ENCODE results near the gene CORO7. TPM values are rescaled to one million over a fixed set of nuclear protein-coding genes. Genes with fewer than 3 reads are reported as not detected.
A peak's percentile ranks its signal among the peaks of the same experiment; 100 is the strongest.

The CORO7 gene
- total RNA-seq, 2 donors from 2014 or later = 88.6 to 105 TPM

DNA sequence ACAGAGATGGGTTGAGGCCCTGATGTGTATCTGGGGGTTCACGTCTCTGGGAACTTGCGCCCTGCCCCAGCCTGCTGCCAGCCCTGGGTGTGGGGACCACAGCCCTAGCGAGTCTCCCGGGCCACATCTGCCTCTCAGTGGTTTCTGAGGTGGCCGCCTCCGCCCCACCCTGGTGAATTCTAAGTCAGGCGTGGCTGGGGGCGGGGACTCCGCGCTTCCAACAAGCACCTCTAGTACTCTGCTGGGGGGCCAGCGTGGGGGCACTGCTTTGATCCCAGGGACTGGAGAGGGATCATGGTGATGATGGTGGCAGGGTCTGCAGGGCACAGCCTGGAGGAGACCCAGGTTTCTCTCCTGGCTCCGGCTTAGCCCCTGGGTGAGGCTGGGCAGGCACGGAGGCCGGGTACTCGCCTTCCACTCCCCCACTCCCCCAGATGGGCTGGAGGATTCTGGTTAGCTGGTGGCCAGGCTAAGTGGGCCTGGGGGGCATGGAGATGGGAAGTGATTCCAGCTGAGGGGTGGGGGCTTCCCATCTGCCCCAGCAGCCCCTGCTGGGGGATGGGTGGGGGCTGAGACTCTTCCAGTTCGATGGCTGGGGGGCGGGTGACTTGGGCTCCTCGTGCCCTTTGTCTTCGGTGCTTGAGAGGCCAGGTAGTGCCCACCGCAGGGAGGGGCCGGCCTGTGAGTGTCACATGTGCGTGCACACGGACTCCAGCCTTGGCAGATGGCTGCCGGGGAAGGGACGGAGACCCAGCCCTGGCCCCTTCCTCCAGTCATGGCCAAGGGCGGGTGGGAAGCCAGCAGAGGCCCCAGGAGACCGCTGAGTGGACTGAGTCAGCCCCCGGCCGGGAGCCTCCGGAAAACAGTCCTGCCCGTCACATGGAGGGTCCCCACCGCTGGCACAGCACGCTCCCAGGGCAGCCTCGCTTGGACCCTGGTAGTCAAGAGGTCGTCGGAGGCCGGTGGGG is 96.7 kb downstream of the CORO7 start:
- Mint-ChIP-seq H3K9me3 (no peaks in the 10 kb centered on the region), H3K27me3 (ENCODE audit: low read depth) (peaks cover 4% of the 10 kb centered on the region), H3K27ac (no peak overlapping the region), H3K36me3 (ENCODE audit: insufficient read depth in 2 of 2) (no peaks in the 10 kb centered on the region), H3K4me3 (no peak overlapping the region), H3K4me1 (ENCODE audit: low read depth) (peaks cover 15% of the 10 kb centered on the region)
- peak; percentile 63 to 75 for ATAC-seq (replicated peaks in 1 of 2)
- peak; percentile 70 to 75 for DNase-seq

DNA sequence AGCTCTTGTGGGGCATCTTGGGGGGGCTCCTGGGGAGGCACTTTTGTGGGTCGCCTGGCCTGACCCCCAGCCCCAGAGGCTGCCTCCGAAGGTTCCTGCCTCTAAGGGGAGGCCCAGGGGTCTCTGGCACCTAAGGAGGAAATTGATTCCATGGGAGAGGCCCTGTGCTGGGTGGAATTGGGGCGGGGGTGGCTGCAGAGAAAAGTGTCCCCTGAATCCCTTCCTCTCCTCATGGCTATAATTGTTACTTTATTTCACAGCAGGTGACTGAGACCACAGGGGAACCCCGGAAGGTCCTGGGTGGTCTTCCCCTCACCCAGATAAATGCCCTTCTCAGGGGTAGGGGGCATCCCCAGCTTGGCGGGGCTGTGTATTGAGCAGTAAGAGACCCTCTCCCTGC is 97.4 kb downstream of the CORO7 start:
- Mint-ChIP-seq H3K4me3 (no peak overlapping the region), H3K27me3 (ENCODE audit: low read depth) (peaks cover 12% of the 10 kb centered on the region), H3K36me3 (ENCODE audit: insufficient read depth in 2 of 2) (peaks cover 0 to 4% of the 10 kb centered on the region in 2 donors), H3K9me3 (no peaks in the 10 kb centered on the region), H3K4me1 (ENCODE audit: low read depth) (peaks cover 22% of the 10 kb centered on the region), H3K27ac (no peak overlapping the region)
- ATAC-seq (replicated peaks in 1 of 2) = no peak
- no peak for DNase-seq

DNA sequence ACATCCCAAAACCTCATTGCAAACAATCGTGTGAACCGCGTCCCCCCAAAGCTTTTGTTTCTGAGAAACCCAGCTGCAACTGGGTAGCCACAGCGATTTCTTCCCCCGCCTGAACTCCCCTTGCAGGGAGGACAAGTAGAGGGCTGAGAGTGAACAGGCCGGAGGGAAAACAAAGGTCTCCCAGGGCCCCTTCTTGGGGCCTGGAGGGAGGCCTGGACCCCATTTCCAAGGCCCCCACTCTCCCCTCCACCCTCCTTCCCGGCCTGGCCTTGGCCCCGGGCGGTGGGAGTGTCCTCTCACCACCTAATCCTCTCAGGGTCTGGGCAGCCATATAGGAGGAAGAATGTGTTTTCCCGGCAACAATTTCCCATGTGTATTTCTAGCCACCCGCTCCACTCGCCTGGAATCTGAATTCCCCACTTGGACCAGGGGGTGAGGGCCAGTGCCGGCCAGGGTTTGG is 97.9 kb downstream of the CORO7 start:
- Mint-ChIP-seq H3K4me1 (ENCODE audit: low read depth) (peaks cover 24% of the 10 kb centered on the region), H3K27me3 (ENCODE audit: low read depth) (peaks cover 17% of the 10 kb centered on the region), H3K27ac (no peak overlapping the region), H3K36me3 (ENCODE audit: insufficient read depth in 2 of 2) (peaks cover 0 to 4% of the 10 kb centered on the region in 2 donors), H3K9me3 (no peaks in the 10 kb centered on the region), H3K4me3 (no peak overlapping the region)
- ATAC-seq (replicated peaks in 1 of 2) = no peak
- DNase-seq = no peak

DNA sequence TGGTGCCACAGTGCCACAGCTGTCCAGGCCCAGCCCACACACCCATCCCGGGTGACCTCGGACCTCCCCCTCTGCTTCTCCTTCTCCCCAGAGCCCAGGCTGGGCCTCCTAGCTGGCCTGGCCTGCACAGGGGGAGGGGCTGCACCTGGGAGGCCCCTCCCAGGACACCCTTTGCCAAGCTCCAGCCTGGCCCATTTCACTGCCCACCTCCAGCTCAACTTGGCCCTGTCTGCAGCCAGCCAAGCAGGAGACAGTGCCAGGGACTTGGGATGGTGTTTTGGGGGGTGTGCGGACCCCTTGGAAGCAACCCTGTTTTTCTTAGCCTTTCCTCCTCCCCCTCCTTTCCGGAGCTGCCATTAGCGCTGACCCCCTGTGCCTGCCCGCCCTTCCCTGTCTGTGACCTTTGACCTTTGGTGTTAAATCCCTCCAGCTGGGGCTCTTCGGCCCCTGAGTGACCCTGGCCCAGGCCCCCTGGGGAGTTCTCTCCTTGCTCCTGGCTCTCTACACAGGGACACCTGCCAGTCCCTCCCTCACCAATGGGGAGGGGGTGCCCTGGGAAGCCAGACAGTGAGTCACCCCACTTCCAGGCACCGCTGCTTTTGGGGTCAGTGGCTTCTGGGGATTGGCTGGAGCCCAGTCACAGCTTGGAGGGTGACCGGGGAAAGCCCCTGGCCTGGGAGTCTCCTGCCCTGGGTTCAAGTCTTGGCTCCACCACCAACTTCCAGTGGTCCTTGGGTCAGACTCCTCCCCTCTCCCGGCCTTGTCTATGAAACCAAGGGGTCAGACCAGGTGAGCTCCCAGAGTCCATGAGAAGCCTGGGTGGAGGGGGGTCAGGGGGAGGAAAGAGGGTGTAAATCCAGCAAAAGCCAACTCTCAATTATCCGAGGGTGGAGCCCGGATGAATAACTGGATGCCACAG is 98.6 kb downstream of the CORO7 start:
- Mint-ChIP-seq H3K27ac (no peak overlapping the region), H3K27me3 (ENCODE audit: low read depth) (peaks cover 19% of the 10 kb centered on the region), H3K4me3 (peak overlapping the region in 1 of 2 donors; percentile 60), H3K9me3 (no peaks in the 10 kb centered on the region), H3K4me1 (ENCODE audit: low read depth) (peaks cover 24% of the 10 kb centered on the region), H3K36me3 (ENCODE audit: insufficient read depth in 2 of 2) (peaks cover 0 to 4% of the 10 kb centered on the region in 2 donors)
- ATAC-seq (replicated peaks in 1 of 2) = no peak
- no peak for DNase-seq

DNA sequence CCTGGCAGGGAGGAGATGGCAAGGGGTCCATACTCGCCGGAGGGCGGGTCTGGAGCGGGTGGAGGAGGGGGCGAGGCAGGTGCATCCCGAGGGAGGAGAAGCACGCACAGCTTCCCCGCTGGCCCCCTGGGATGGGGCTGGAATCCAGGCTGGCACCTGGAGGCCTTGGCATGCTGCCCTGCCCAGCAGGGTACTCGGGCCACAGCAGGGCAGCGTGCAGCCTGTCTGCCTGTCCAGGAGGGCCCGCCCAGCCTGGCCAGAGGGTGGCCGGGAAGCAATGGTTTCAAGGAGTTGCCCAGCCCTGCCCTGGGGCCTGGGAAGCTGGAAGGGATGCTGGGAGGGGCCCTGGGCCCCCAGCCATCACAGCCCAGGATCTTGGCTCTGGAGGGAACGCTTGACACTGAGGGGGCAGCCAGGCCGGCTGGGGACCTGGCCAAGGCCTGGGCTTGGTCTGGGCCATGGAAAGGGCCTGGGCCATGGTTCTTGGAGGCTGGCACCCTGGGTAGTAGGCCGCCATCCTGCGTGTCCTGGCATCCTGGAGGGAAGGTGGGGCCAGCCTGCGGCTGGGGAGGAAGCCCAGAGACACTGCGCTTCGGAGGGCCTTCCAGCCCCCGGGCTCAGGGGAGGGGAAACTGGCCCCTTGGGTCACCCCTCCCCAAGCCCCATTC is 99.4 kb downstream of the CORO7 start:
- peaks cover 24% of the 10 kb centered on the region for H3K4me1 Mint-ChIP-seq (ENCODE audit: low read depth)
- H3K9me3 Mint-ChIP-seq = no peaks in the 10 kb centered on the region
- no peak for DNase-seq
- no peak overlapping the region for H3K27ac Mint-ChIP-seq
- ATAC-seq (replicated peaks in 1 of 2) = no peak
- H3K36me3 Mint-ChIP-seq (ENCODE audit: insufficient read depth in 2 of 2) = peaks cover 0 to 4% of the 10 kb centered on the region in 2 donors
- H3K27me3 Mint-ChIP-seq (ENCODE audit: low read depth) = peaks cover 19% of the 10 kb centered on the region
- H3K4me3 Mint-ChIP-seq = peak overlapping the region in 1 of 2 donors; percentile 65

DNA sequence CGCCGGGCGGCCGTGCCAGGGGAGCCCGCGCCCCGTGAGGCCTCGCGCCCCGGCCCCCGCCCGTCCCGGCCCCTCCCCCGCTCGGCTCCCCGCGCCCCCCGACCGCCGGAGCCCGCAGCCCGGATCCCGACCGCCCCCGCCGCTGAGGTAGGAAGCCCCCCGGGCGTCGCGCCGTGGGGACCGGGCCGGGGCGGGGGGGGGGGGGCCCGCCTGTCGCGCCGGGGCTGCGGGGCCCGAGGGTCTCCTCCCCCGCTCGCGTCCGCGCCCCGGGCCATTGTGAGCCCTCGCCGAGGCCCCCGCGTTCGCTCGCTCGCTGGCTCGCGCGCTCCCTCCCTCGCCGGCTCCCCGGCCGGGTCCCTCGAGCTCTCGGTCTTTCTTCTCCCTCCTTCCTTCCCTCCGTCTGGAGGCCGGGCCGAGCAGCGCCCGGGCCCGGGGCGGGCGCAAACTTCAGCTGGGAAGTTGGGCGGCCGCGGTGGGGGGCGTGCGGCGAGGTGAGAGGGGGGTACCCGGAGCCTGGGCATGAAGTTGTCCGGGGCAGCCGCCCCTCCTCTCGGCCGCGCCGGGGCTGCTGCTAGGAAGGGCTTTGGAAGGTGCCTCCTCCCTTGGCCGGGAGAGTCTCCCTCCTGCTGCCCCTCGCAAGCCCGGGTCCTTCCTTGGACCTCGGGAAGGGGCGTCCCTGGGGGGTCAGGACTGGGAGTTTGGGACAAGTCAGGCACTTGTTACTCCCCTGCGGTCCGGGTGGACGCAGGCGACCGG is 100.1 kb downstream of the CORO7 start:
- peak overlapping the region; percentile 65 to 70 for H3K4me3 Mint-ChIP-seq
- H3K27me3 Mint-ChIP-seq (ENCODE audit: low read depth) = peaks cover 19% of the 10 kb centered on the region
- H3K4me1 Mint-ChIP-seq (ENCODE audit: low read depth) = peaks cover 24% of the 10 kb centered on the region
- peaks cover 0 to 4% of the 10 kb centered on the region in 2 donors for H3K36me3 Mint-ChIP-seq (ENCODE audit: insufficient read depth in 2 of 2)
- DNase-seq (peak in 1 of 2 donors; percentile 28), ATAC-seq (replicated peaks in 1 of 2) (peak in 1 of 2 donors; percentile 22)
- H3K27ac Mint-ChIP-seq = no peak overlapping the region
- no peaks in the 10 kb centered on the region for H3K9me3 Mint-ChIP-seq

DNA sequence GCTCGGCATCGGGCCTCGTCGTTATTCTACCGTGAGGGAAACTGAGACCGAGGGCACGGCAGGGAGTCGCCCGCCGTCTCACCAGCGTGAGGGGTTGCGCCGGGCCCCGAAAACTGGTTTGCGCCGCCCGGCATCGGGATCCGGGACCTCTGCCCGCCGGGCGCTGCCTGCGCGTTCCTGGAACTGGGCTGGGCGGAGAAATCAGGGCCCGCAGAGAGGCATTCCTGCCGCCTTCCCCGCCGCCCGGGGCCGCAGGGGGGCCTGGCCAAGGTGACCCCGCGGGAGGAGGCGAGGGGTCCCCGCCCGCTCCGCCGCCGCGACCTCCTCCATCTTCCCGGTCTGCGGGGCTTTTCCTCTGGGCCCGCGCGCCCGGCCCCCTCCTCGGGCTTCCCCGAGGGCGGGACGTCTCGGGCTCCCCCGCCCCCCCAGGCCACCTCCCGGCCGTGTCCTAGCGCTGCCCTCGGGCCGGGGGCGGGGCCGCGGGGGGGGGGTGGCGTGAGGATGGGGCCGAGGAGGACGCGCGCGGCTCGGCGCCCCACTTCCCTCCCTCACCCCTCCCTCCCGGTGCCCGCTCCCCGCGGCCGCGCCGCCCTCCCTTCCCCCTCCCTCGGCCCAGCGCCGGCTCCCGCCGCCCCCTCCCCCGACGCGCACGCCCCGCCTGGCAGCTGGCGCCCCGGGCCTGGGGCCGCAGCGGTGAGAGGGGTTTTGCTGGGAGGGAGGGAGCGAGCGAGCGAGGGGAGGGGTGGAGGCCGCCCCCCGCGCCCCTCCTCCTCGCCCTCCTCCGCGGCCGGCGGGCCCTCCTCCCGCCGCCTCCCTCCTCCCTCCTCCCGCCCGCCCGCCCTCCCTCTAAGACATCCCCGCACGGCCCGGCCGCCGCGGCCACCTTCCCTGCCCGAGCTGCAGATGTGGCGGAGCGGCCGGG is 100.9 kb downstream of the CORO7 start, which contains the start of gene GLIS2:
TSS of gene GLIS2 (plus strand) at position 882 of the 922 bp plus-strand sequence. CDS start 16,214 bp downstream, outside the sequence.
- peaks cover 19% of the 10 kb centered on the region for H3K27me3 Mint-ChIP-seq (ENCODE audit: low read depth)
- peaks cover 0 to 4% of the 10 kb centered on the region in 2 donors for H3K36me3 Mint-ChIP-seq (ENCODE audit: insufficient read depth in 2 of 2)
- peak within 1 kb of the TSS; percentile 70 for H3K27ac Mint-ChIP-seq
- peaks cover 24% of the 10 kb centered on the region for H3K4me1 Mint-ChIP-seq (ENCODE audit: low read depth)
- peak; percentile 43 to 67 for ATAC-seq (replicated peaks in 1 of 2)
- H3K4me3 Mint-ChIP-seq = peak within 1 kb of the TSS; percentile 94 to 95
- DNase-seq = peak; percentile 26 to 42
- H3K9me3 Mint-ChIP-seq = no peaks in the 10 kb centered on the region

DNA sequence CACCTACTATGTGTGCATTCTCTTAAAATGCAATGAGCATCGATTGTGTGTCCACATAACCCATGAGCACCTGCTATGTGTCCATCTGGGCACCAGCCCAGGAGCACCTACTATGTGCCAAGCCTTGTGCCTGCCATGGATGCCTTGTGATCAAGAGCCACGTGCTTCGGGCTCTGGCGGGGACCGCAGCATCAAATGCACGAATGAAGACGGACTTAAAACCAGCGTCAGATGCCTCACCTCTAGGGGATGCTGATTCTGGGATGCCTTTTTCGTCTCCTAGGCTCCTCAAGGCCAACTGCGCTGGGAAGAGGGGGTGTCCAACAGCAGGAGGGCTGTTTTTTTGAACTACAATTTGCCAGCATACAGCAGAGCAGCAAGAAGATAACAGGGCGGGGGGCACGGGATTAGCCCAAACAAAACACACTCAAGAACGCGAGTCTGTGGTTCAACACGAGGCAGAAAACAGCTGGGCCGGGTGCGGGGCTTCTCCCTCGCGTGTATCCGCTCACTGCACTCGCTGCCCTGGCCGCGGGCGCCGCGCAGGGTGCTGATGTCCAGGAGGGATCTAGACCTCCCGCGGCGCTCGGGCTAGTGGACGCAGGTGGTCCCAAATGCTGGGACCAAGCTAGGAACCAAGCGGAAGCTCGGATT is 101.7 kb downstream of the CORO7 start:
- peak in 1 of 2 donors; percentile 10 for ATAC-seq (replicated peaks in 1 of 2)
- Mint-ChIP-seq H3K9me3 (no peaks in the 10 kb centered on the region), H3K36me3 (ENCODE audit: insufficient read depth in 2 of 2) (peaks cover 0 to 4% of the 10 kb centered on the region in 2 donors), H3K4me3 (peak overlapping the region; percentile 94 to 95), H3K27ac (peak overlapping the region; percentile 70), H3K4me1 (ENCODE audit: low read depth) (peaks cover 28% of the 10 kb centered on the region), H3K27me3 (ENCODE audit: low read depth) (peaks cover 19% of the 10 kb centered on the region)
- peak; percentile 26 to 34 for DNase-seq

DNA sequence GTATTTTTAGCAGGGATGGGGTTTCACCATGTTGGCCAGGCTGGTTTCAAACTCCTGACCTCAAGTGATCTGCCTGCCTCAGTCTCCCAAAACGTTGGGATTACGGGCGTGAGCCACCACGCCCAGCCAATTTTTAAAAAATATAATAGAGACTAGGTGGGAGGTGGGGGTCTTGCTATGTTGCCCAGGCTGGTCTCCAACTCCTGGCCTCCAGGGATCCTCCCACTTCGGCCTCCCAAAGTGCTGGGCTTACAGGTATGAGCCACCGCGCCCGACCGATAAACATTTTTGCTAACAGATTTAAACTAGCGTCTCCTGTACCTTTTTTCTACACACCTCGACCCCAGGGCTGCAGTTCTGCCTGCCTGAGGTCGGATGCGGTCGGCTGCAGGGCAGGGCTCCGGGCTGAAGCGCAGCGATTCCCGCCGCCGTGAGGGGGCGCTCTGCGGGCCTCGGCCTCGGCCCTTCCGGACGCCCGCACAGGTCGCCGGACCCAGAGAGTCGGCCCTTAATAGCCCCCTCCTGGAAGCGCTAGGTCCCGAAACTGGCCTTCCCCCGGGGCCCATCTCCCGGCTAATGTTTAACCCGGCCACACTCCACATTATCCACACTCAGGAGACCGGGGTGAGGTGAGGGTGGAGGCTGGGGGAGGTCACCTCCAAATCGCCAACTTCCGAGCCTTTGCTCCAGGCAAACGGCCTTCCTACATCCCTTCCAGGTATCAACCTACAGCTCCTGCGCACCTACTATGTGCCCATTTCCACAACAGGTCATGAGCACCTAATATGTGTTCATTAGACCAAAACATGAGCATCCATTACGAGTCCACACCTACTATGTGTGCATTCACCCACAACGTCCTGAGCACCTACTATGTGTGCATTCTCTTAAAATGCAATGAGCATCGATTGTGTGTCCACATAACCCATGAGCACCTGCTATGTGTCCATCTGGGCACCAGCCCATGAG is 102.5 kb downstream of the CORO7 start:
- Mint-ChIP-seq H3K4me3 (peak overlapping the region; percentile 94 to 95), H3K27ac (peak overlapping the region; percentile 61), H3K4me1 (ENCODE audit: low read depth) (peaks cover 27% of the 10 kb centered on the region)

DNA sequence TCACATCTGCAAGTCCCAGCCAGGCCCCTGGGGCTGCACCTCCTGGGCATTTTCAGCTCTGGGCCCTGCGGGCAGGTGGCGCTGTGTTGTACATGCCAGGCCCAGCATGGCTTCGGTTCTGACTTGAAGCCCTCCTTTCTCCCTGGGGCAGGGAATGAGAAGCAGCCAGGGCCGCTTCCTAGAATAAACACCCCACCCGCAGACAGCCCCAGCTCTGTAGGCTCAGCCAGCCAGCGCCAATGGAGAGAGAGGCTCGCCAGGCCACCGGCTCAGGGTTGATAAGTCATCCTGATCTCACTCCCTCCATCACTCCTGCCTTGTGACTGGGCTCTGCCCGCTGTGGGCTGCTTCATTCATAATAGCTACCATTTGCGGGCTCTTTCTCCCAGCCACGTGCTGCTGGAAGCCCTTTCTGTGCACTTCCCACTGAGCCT is 106.5 kb downstream of the CORO7 start:
- peaks cover 4 to 9% of the 10 kb centered on the region in 2 donors for H3K36me3 Mint-ChIP-seq (ENCODE audit: insufficient read depth in 2 of 2)
- ATAC-seq (replicated peaks in 1 of 2) = no peak
- H3K9me3 Mint-ChIP-seq = peaks cover 3 to 4% of the 10 kb centered on the region in 2 donors
- peak; percentile 63 to 72 for DNase-seq
- no peak overlapping the region for H3K27ac Mint-ChIP-seq
- peaks cover 16% of the 10 kb centered on the region for H3K27me3 Mint-ChIP-seq (ENCODE audit: low read depth)
- no peak overlapping the region for H3K4me3 Mint-ChIP-seq
- H3K4me1 Mint-ChIP-seq (ENCODE audit: low read depth) = peaks cover 51% of the 10 kb centered on the region

More for the DNA sequence above, 102.5 kb downstream of the CORO7 start:
- no peaks in the 10 kb centered on the region for H3K9me3 Mint-ChIP-seq
- peaks cover 19% of the 10 kb centered on the region for H3K27me3 Mint-ChIP-seq (ENCODE audit: low read depth)
- H3K36me3 Mint-ChIP-seq (ENCODE audit: insufficient read depth in 2 of 2) = peaks cover 0 to 4% of the 10 kb centered on the region in 2 donors
- ATAC-seq (replicated peaks in 1 of 2) = no peak
- peak; percentile 34 to 55 for DNase-seq

All from activated T-cell treated with anti-CD3 and anti-CD28 coated beads, Interleukin-2, amount 50 U/mL, for 72 hours (primary cell).